AG20443 (cell line): ENCODE results near the gene ROBO2.
A peak's percentile ranks its signal among the peaks of the same experiment; 100 is the strongest.

Experiments
- DNase-seq: peaks from one replicate; pipeline ENCODE4 v3.0.0; 2012; ENCODE audit warnings: low spot score, mixed read lengths

Gene ROBO2

DNA sequence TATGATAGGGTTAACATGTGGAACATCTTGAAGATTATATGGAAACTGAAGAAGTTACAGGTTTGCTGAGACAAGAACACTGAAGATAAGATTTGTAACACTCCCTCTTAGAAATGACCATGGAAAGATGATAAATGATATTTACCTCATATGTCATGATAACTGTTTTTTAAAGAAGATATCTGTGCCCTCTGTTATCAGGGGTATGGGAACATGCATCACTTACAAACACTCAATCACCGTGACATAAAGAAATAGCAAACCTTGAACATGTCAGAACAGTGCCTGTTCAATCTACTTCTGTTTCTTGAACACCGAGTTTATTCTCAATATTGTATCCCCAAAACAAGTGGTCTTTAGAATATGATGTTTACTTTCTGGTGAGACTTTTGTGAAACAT, 149.4 kb downstream of the ROBO2 start:
- no peak for DNase-seq

- no peak for DNase-seq
These were observed 149.8 kb downstream of the ROBO2 start for GRCh38 chr3:77189684-77190083.

- DNase-seq: no peak
These were observed 150.5 kb downstream of the ROBO2 start for GRCh38 chr3:77190374-77190773.

- DNase-seq: no peak
These were observed 151.1 kb downstream of the ROBO2 start for GRCh38 chr3:77191014-77191413.

DNA sequence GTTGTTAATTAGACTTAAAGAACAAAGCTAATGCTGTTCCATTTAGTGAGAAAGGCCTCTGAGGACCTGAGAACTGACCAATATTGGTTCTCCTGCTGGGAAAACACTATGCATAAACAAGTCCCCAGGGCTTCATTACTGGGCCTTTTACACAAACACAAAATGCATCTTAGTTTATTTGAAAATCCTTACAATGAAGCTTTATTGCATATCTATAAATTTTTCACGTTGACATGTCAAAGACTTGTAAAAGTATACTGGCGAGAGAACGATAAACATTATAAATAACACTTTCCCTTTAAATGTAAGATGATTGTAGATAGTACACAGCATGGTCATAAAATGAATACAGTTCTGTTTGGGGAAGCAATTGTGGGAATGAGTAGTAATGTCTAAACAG, 151.7 kb downstream of the ROBO2 start:
- no peak for DNase-seq

GRCh38 chr3:77195766-77196545, 156.1 kb downstream of the ROBO2 start:
- DNase-seq: no peak

DNA sequence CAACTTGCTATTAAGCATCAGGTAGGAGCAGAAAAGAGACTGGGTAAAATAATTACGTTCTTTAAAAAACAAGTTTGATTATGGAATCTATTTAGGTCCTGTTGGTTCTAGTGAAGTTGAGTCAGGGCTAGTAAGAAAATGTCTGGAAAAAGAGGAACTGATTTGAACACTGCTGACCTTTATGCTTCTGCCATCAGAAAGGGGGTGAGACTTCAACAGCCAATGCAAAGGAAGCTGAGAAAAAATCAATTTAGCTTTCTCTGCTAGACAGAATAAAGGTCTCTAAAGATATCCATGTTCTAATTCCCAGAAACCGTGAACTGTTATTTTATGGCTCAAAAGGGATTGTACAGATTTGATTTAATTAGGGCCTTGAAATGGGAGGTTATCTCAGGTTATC, 157.5 kb downstream of the ROBO2 start:
- DNase-seq: no peak

DNA sequence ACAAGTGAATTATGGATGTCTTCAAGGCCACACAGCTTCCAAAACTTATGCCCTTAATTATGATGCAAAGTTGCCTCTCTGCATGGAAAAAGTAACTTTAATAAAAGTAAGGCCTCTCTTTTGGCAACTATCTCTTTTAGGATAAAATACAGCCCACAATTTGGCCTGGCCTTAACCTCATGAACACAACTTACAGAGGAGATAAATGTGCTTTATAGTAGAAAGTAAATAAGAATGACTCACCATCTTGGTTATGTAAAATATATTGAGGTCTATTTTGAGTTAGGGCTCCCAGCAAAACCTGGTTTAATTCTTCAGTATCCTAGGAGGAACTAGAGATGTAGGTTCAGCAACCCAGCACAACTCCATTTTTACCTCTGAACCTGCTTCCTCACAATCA, 164.0 kb downstream of the ROBO2 start:
- no peak for DNase-seq

GRCh38 chr3:77204788-77205187, 164.9 kb downstream of the ROBO2 start:
- no peak for DNase-seq

- DNase-seq: no peak
These were observed 167.9 kb downstream of the ROBO2 start for GRCh38 chr3:77207753-77208152.

- no peak for DNase-seq
These were observed 182.8 kb downstream of the ROBO2 start for GRCh38 chr3:77222701-77223100.

GRCh38 chr3:77227567-77227966, 187.7 kb downstream of the ROBO2 start:
- DNase-seq: no peak

GRCh38 chr3:77232557-77232956, 192.7 kb downstream of the ROBO2 start:
- no peak for DNase-seq

GRCh38 chr3:77234004-77234403, 194.1 kb downstream of the ROBO2 start:
- no peak for DNase-seq

GRCh38 chr3:77236118-77236517, 196.2 kb downstream of the ROBO2 start:
- no peak for DNase-seq

DNA sequence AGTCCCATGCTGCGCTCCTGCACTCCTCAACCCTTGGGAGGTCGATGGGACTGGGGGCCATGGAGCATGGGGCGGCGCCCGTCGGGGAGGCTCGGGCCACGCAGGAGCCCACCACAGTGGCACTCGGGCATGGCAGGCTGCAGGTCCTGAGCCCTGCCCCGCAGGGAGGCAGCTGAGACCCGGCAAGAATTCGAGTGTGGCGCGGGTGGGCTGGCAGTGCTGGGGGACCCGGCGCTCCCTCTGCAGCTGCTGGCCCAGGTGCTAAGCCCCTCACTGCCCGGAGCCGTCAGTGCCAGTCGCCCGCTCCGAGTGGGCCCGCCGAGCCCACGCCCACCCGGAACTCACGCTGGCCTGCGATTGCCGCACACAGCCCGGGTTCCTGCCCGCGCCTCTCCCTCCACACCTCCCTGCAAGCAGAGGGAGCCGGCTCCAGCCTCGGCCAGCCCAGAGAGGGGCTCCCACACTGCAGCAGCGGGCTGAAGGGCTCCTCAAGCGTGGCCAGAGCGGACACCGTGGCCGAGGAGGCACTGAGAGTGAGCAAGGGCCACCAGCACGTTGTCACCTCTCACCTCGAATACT, 200.3 kb downstream of the ROBO2 start:
- DNase-seq: no peak

GRCh38 chr3:77242371-77242770, 202.5 kb downstream of the ROBO2 start:
- no peak for DNase-seq

- DNase-seq: no peak
These were observed 205.1 kb downstream of the ROBO2 start for GRCh38 chr3:77244981-77245380.

GRCh38 chr3:77247061-77247460, 207.2 kb downstream of the ROBO2 start:
- DNase-seq: no peak

DNA sequence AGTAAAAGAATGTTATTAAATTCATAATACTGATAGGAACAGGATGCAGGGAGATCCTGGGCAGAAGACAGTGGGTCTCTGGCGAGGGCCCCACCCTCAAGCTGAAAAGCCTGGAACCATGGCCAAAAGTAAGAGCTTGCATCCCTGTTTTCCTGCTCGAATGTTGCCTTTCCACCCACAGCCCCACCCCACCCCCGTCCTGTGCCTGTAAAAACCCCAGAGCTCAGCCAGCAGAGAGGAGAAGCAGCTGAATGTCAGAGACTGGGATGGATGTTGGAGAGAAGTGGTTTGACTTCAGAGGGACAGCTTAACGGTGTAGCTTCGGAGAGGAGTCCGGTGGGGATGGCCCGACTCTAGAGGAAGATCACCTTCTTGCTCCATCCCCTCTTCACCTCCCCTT, 207.9 kb downstream of the ROBO2 start:
- no peak for DNase-seq

- DNase-seq: no peak
These were observed 208.5 kb downstream of the ROBO2 start for GRCh38 chr3:77248420-77248819.

GRCh38 chr3:77251136-77251535, 211.2 kb downstream of the ROBO2 start:
- no peak for DNase-seq

- peak; percentile 56 for DNase-seq
These were observed 215.3 kb downstream of the ROBO2 start for GRCh38 chr3:77254967-77255831.
